Measurements from ENCODE around the gene SLC23A2. TPM values are rescaled to one million over a fixed set of nuclear protein-coding genes. Genes with fewer than 3 reads are reported as not detected.

Gene SLC23A2
- total RNA-seq, 2 donors from 2014 or later, result 4.6 to 5.1 TPM

DNA sequence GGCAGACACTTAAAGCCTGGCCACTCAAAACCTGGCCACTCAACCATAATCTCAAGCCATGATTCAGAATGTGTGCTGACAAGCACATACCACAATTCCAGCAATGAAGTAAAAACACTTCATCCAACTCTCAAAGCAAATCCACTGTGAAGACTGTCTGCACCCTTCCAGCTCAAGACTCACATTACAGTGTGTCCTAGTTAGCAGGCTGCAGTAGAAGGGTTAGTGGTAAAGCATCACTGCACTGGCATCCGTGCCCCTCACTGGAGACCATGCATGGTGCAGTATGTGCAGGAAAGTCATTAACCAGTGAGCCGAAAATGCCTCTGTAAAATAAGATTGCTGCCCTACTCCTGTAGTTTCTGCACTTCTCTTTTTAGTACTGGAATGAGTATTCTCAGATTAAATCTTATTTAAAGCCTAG is 43.4 kb downstream of the SLC23A2 start:
- H3K9me3 ChIP-seq, result no peaks in the 10 kb centered on the region
- H3K9ac ChIP-seq (ENCODE audit: low read depth in 2 of 2, low read length in 2 of 2), result no peak overlapping the region
- no peaks in the 10 kb centered on the region for H3K36me3 ChIP-seq
- H3K4me1 ChIP-seq, result no peaks in the 10 kb centered on the region
- no peak for TF ChIP-seq CTCF (IDR thresholded peaks at IDR 0.05)
- no peaks in the 10 kb centered on the region for H3K27me3 ChIP-seq
- no peak overlapping the region for H3K4me3 ChIP-seq
- intact Hi-C loops (cut with DNase I), result no loop called here
- H3K27ac ChIP-seq, result no peak overlapping the region
- DNase-seq, result no peak

- DNase-seq, result no peak
- H3K27ac ChIP-seq, result no peak overlapping the region
- H3K9ac ChIP-seq (ENCODE audit: low read depth in 2 of 2, low read length in 2 of 2), result no peak overlapping the region
- no peak for TF ChIP-seq CTCF (IDR thresholded peaks at IDR 0.05)
- H3K36me3 ChIP-seq, result no peaks in the 10 kb centered on the region
- intact Hi-C loops (cut with DNase I), result no loop called here
- no peaks in the 10 kb centered on the region for H3K4me1 ChIP-seq
- H3K4me3 ChIP-seq, result no peak overlapping the region
- H3K27me3 ChIP-seq, result no peaks in the 10 kb centered on the region
- H3K9me3 ChIP-seq, result no peaks in the 10 kb centered on the region
Measured at GRCh38 chr20:4957187-4957586, 44.1 kb downstream of the SLC23A2 start.

GRCh38 chr20:4956200-4956810 is 45.0 kb downstream of the SLC23A2 start:
- Histone ChIP-seq H3K4me3 (no peak overlapping the region), H3K36me3 (no peaks in the 10 kb centered on the region), H3K4me1 (no peaks in the 10 kb centered on the region), H3K9ac (ENCODE audit: low read depth in 2 of 2, low read length in 2 of 2) (no peak overlapping the region), H3K27ac (no peak overlapping the region), H3K9me3 (no peaks in the 10 kb centered on the region), H3K27me3 (no peaks in the 10 kb centered on the region)
- peak; percentile 77 for TF ChIP-seq CTCF (IDR thresholded peaks at IDR 0.05)
- intact Hi-C loops (cut with DNase I), result no loop called here
- no peak for DNase-seq

DNA sequence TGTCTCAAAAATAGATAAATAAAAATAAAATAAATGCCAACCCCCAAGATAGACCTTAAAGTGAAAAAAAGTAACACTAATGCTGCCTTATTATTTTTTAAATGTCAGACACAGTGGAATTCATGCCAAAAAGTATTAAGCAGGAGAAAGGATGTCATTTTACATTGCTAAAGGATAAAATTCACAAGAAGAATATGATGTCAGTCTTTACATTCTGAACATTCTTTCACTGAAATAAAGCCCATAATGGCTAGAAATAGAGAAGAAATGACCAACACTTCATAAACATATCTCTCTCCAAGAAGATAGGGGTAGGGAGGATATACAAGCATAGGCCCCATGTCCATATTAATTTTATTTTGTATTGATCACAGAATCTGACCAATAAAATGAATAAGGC is 47.4 kb downstream of the SLC23A2 start:
- Histone ChIP-seq H3K27ac (no peak overlapping the region), H3K9me3 (no peaks in the 10 kb centered on the region), H3K27me3 (no peaks in the 10 kb centered on the region), H3K36me3 (no peaks in the 10 kb centered on the region), H3K4me1 (no peaks in the 10 kb centered on the region), H3K9ac (ENCODE audit: low read depth in 2 of 2, low read length in 2 of 2) (no peak overlapping the region), H3K4me3 (no peak overlapping the region)
- no peak for TF ChIP-seq CTCF (IDR thresholded peaks at IDR 0.05)
- DNase-seq, result no peak
- intact Hi-C loops (cut with DNase I), result no loop called here

- no peak for TF ChIP-seq CTCF (IDR thresholded peaks at IDR 0.05)
- H3K9ac ChIP-seq (ENCODE audit: low read depth in 2 of 2, low read length in 2 of 2), result no peak overlapping the region
- intact Hi-C loops (cut with DNase I), result no loop called here
- no peak overlapping the region for H3K4me3 ChIP-seq
- H3K36me3 ChIP-seq, result no peaks in the 10 kb centered on the region
- H3K27me3 ChIP-seq, result no peaks in the 10 kb centered on the region
- no peak overlapping the region for H3K27ac ChIP-seq
- H3K9me3 ChIP-seq, result no peaks in the 10 kb centered on the region
- no peak for DNase-seq
- H3K4me1 ChIP-seq, result no peaks in the 10 kb centered on the region
Measured at GRCh38 chr20:4952229-4952628, 49.1 kb downstream of the SLC23A2 start.

Data from colonic mucosa (tissue), 4 donors.